GM19351 (cell line): Measurements from ENCODE around the gene ATF7.

Experiments
- ATAC-seq: cut with Tn5 transposase; IDR thresholded peaks from one replicate; pipeline ENCODE4 v1.9.1; 2021; ENCODE audit warnings: mild to moderate bottlenecking, moderate library complexity; ENCODE audit not compliant: unreplicated experiment

Gene ATF7

GRCh38 chr12:53532021-53532420 is 94.2 kb downstream of the ATF7 start:
- no peak for ATAC-seq

DNA sequence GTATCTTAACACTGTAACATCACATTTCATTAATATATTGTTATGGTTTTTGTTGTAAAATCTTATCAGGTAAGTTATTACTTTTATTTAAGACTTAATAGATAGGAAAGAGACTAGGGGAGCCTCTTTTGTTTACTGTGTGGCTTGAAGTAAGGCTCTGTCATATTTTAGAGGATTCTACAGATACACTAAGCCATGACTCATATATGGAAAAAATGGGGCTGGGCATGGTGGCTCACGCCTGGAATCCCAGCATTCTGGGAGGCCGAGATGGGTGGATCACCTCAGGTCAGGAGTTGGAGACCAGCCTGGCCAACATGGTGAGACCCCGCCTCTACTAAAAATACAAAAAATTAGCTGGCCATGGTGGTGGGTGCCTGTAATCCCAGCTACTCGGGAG is 95.3 kb downstream of the ATF7 start:
- ATAC-seq, result no peak

DNA sequence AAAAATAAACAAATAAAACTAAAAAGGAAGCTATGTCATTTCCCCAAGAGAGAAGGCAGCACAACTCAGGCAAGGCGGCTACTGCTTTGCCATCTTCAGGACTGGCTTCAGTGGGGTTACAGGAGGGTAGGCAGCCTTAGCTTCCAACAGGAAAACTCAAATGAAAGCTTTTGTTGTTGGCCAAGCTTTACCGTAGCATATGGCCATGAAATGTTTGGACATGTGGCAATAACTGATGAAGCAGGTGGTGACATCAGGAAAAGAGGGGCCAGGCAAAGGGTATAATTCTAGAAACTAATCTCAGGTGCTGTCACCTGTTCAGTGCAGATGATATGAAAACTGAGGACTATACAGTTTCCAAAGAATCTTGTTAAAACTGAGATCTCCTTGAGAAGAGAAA is 96.1 kb downstream of the ATF7 start:
- ATAC-seq, result no peak

DNA sequence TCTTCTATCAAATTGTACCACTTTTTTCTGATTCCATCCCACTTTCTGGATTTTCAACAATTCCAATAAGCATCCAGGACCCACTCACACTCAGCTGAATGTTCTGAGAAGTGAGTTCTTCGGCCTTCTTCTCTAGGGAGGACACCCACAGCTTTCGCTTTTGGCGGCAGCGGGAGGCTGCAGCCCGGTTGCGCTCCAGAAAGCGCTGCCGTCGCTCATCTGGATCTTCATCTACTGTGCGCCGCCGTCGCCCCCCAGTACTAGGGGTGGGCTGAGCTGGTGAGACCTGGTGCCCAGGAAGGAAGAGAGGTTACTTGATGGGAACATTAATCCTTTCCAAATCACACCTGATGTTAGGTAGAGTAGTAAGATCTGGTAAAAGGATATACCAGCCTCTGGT is 101.7 kb downstream of the ATF7 start:
- no peak for ATAC-seq

GRCh38 chr12:53523131-53523530 is 103.1 kb downstream of the ATF7 start:
- ATAC-seq, result no peak

DNA sequence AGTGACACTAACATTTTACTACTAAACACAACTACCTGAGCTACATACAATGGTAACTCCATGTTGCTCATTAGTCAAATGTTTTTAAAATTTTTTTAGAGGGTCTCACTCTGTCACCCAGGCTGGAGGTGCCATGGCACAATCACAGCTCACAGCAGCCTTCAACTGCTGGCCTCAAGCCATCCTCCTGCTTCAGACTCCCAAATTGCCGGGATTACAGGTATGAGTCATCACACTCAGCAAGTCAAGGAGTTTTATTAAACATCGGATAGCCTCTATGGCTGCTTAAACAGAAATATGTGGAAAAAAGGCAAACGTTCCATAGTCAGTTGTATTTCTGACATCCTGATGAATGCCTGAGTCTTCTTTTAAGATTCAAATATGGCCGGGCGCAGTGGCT is 107.8 kb downstream of the ATF7 start:
- no peak for ATAC-seq

DNA sequence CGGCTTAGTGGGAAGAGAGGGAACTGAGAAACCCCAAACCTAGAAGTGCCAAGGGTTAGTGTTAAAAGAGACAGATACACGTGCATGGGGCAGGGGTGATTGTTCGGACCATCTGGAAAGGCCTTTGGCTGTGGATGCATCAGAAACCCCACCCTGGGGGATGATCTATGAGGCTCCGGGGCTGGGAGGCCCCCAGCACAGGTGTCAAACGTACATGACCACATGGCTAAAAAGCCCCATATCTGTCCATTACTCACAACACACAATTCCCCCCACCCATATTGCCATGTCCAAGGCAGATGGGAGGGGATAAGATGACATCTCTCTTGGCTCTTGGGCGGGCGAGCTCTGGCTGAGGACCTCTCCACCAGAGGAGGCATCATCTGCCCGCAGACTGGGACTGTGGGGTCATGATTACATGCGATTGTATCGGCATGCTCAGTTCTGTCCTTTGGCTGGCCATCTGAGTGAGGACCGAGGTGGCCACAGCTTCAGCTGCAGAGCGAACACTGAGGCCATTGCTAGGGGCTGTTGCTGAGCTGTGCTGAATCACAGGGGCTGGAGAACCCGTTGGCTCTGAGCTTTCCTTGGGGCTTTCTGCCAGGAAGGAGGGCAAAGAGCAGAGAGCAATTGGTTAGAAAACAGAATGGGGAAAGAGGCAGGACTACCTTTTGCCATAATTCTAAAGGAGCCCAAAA is 109.3 kb downstream of the ATF7 start:
- ATAC-seq, result no peak

DNA sequence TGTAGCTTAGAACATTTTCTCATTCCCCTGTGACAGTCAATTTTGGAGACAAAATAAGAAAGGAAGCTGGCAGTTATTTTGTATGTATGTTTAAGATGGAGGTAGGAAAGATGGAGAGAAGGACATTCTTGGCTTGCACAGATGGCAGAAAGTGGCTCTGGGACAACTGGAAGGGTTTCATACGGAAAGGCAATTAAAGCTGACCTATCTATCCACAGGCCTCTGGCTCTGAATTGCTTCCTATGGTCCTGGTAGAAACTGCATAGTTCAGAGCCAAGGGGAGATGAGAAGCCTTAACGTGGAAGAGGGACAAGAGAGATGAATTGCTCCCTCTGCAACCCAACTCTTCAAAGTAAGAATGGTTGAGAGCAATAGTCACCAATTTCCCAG is 110.9 kb downstream of the ATF7 start:
- no peak for ATAC-seq

GRCh38 chr12:53514628-53515290 is 111.4 kb downstream of the ATF7 start:
- ATAC-seq, result no peak

GRCh38 chr12:53513712-53514410 is 112.3 kb downstream of the ATF7 start:
- ATAC-seq, result no peak

- ATAC-seq, result no peak
Observed at GRCh38 chr12:53510181-53510812, 115.9 kb downstream of the ATF7 start.

DNA sequence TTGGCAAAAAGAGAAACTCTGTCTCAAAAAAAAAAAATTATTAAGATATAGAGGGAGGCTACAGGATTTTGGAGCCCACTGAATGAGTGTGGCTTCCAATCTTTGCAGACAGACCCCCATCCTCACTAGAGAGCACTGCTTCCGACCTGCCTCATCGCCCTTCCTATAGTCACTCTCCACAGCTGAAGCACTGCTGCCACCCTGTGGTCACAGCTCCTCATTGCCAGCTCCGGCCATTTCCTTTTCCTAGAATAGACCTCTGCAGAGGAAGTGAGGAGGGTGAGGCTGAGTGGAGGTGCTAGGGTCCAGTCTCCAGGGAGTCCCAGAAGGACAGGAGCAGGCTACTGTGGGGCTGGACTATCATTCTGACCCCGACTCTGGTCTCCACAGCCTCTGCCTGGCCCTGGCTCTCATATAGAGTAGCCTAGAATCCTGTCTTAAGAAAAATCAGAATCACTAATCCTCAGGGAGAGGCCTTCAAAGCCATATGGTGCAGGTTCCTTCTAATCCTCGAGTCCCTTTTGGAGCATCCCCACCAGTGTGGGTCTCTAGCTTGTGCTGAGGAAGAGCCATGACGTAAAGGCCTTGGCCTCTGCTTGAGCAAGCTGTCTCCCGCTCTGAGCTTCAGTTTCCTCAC is 117.5 kb downstream of the ATF7 start:
- peak; percentile 90 for ATAC-seq

DNA sequence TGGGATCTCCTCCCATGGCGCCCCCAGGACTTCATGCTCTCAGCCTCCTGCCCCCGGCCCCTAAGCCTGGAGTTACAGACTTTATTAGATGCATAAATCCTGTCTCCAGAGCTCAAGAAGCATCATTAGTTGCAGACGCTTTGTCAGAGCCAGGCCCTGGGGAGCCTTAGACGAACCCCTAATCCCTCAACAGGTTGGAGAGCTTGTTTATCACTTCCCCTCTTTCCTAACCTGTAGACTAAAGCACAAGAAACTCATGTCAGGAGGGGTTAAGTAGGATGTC is 118.6 kb downstream of the ATF7 start:
- ATAC-seq, result no peak

GRCh38 chr12:53506881-53507602 is 119.1 kb downstream of the ATF7 start, which contains the start of gene NPFF:
TSS of gene NPFF (minus strand) at chr12:53507484. CDS start at chr12:53507474, 10 bp downstream.
- no peak for ATAC-seq

- no peak for ATAC-seq
Observed at GRCh38 chr12:53506450-53506785, 119.8 kb downstream of the ATF7 start.

- no peak for ATAC-seq
Observed at GRCh38 chr12:53505555-53506449, 120.4 kb downstream of the ATF7 start.

- ATAC-seq, result no peak
Observed at GRCh38 chr12:53505086-53505485, 121.1 kb downstream of the ATF7 start.

- ATAC-seq, result no peak
Observed at GRCh38 chr12:53504004-53504920, 121.9 kb downstream of the ATF7 start.
